NB4 (cell line): Measurements from ENCODE around the gene ANKHD1.

Source experiments
- DNase-seq: peaks from one replicate; pipeline ENCODE4 v3.0.0; 2010; ENCODE audit warnings: low read depth
- H3K4me3 ChIP-seq: one replicate; pipeline ENCODE4 v1.5.1; 2011; ENCODE audit warnings: mild to moderate bottlenecking, low read depth, low read length, moderate library complexity
- CTCF ChIP-seq: IDR thresholded peaks from one replicate; pipeline ENCODE4 v1.5.1; 2012; ENCODE audit warnings: low read depth, low read length
- MYC ChIP-seq: IDR thresholded peaks from 2 replicates; pipeline ENCODE4 v1.6.1; 2011; ENCODE audit warnings: low read depth, low read length
- POLR2A ChIP-seq: IDR thresholded peaks from 2 replicates; pipeline ENCODE4 v1.6.1; 2011; ENCODE audit warnings: mild to moderate bottlenecking; ENCODE audit not compliant: insufficient read length; ENCODE audit errors: extremely low read depth
- TF ChIP-seq, protein P1 (sequence below): IDR thresholded peaks from 2 replicates; pipeline ENCODE4 v1.6.1; 2011; ENCODE audit warnings: low read depth, low read length

The ANKHD1 gene

DNA sequence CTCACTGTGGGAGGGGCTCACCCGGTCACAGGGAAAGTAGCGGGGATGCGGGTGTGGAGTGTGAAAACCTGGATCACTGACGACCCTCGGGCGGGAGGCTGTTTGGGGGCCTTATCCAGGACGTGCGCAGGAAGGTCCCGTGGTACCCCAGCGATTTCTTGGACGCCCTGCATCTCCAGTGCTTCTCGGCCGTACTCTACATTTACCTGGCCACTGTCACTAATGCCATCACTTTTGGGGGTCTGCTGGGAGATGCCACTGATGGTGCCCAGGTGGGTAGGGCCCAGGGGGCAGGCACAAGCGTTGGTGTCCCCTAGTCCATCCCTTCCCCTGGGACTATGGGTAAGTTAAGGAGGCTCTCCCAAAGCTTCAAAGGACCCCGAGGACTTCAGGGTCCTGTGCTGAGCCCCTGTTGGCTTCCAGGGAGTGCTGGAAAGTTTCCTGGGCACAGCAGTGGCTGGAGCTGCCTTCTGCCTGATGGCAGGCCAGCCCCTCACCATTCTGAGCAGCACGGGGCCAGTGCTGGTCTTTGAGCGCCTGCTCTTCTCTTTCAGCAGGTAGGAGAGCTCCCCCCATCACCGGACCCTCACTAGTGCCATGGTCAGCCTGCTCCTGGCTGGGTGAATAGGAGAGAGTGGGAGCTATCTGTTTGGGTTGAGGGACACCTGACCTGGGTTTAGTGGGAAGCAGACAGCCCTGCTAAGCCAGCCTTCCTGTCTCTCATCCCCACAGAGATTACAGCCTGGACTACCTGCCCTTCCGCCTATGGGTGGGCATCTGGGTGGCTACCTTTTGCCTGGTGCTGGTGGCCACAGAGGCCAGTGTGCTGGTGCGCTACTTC, 37.8 kb upstream of the ANKHD1 start:
- no peak for DNase-seq
- TF ChIP-seq POLR2A (no peak), CTCF (no peak), MYC (no peak)
- TF ChIP-seq, protein P1, sequence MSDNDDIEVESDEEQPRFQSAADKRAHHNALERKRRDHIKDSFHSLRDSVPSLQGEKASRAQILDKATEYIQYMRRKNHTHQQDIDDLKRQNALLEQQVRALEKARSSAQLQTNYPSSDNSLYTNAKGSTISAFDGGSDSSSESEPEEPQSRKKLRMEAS: no peak
- no peak overlapping the region for H3K4me3 ChIP-seq

DNA sequence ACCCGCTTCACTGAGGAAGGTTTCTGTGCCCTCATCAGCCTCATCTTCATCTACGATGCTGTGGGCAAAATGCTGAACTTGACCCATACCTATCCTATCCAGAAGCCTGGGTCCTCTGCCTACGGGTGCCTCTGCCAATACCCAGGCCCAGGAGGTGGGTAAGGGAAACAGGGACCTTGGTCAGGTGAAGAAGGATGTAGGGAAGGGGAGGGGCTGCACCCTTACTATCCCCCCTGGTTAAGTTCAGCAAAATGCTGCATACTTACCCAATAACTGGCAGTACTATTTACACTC, 37.2 kb upstream of the ANKHD1 start:
- DNase-seq: no peak
- no peak overlapping the region for H3K4me3 ChIP-seq
- TF ChIP-seq CTCF (no peak), POLR2A (no peak), MYC (no peak)
- TF ChIP-seq, protein P1: no peak

GRCh38 chr5:140365282-140365681, 36.4 kb upstream of the ANKHD1 start:
- TF ChIP-seq, protein P1: no peak
- TF ChIP-seq MYC (no peak), POLR2A (no peak), CTCF (no peak)
- no peak for DNase-seq
- no peak overlapping the region for H3K4me3 ChIP-seq

GRCh38 chr5:140365941-140366340, 35.7 kb upstream of the ANKHD1 start:
- no peak overlapping the region for H3K4me3 ChIP-seq
- TF ChIP-seq POLR2A (no peak), MYC (no peak), CTCF (no peak)
- TF ChIP-seq, protein P1: no peak
- no peak for DNase-seq

GRCh38 chr5:140366589-140367255, 34.9 kb upstream of the ANKHD1 start:
- no peak for TF ChIP-seq CTCF
- no peak for DNase-seq
- no peak overlapping the region for H3K4me3 ChIP-seq
